HK-2 (cell line): ENCODE data around the gene ZNF407.

Source experiments
- DNase-seq: peaks from one replicate; pipeline ENCODE4 v3.0.0-alpha.2; 2018; ENCODE audit not compliant: unreplicated experiment

The ZNF407 gene

DNA sequence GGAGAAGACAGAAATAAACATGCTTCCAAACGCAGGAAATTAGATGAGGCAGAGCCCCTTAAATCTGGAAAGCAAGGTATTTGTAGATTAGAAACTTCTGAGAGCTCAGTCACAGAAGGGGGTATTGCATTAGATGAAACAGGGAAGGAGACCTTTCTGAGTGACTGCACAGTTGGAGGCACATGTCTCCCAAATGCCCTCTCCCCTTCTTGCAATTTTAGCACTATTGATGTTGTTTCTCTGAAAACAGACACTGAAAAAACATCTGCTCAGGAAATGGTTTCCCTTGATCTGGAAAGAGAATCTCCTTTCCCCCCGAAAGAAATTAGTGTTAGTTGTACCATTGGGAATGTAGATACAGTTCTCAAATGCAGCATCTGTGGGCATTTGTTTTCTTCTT, 33.5 kb downstream of the ZNF407 start:
- no peak for DNase-seq

DNA sequence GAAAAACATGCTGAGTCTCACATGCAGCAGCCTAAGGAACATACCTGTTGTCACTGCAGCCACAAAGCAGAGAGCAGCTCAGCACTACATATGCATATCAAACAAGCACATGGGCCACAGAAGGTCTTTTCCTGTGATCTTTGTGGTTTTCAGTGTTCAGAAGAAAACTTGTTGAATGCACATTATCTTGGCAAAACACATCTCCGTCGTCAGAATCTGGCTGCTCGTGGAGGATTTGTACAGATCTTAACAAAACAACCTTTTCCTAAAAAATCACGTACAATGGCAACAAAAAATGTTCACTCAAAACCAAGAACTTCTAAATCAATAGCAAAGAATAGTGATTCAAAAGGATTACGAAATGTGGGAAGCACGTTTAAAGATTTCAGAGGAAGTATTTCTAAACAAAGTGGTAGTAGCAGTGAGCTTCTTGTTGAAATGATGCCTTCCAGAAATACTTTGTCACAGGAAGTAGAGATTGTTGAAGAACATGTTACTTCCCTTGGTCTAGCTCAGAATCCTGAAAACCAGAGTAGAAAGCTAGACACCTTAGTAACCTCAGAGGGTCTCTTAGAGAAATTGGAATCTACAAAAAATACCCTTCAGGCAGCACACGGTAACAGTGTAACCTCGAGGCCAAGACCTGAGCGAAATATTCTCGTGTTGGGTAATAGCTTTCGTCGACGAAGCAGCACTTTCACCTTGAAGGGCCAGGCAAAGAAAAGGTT, 34.1 kb downstream of the ZNF407 start:
- no peak for DNase-seq

GRCh38 chr18:74632351-74632679, 34.6 kb downstream of the ZNF407 start:
- DNase-seq, result no peak

DNA sequence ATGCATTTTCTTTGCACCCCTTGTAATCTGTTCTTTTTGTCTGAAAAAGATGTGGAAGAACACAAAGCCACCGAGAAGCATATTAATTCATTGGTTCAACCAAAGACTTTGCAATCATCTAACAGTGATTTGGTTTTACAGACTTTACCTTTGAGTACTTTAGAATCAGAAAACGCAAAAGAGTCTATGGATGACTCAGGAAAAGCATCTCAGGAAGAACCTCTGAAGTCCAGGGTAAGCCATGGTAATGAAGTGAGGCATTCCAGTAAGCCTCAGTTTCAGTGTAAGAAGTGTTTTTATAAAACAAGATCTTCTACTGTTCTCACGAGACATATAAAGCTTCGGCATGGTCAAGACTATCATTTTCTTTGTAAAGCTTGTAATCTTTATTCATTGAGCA, 35.2 kb downstream of the ZNF407 start:
- no peak for DNase-seq

- no peak for DNase-seq
Observed at GRCh38 chr18:74633652-74634352, 36.1 kb downstream of the ZNF407 start.

- no peak for DNase-seq
Observed at GRCh38 chr18:74635224-74635975, 37.7 kb downstream of the ZNF407 start.

GRCh38 chr18:74637070-74637469, 39.4 kb downstream of the ZNF407 start:
- no peak for DNase-seq

- no peak for DNase-seq
Observed at GRCh38 chr18:74638210-74638609, 40.5 kb downstream of the ZNF407 start.

GRCh38 chr18:74644713-74645112, 47.0 kb downstream of the ZNF407 start:
- no peak for DNase-seq

GRCh38 chr18:74645679-74646078, 48.0 kb downstream of the ZNF407 start:
- DNase-seq, result no peak

DNA sequence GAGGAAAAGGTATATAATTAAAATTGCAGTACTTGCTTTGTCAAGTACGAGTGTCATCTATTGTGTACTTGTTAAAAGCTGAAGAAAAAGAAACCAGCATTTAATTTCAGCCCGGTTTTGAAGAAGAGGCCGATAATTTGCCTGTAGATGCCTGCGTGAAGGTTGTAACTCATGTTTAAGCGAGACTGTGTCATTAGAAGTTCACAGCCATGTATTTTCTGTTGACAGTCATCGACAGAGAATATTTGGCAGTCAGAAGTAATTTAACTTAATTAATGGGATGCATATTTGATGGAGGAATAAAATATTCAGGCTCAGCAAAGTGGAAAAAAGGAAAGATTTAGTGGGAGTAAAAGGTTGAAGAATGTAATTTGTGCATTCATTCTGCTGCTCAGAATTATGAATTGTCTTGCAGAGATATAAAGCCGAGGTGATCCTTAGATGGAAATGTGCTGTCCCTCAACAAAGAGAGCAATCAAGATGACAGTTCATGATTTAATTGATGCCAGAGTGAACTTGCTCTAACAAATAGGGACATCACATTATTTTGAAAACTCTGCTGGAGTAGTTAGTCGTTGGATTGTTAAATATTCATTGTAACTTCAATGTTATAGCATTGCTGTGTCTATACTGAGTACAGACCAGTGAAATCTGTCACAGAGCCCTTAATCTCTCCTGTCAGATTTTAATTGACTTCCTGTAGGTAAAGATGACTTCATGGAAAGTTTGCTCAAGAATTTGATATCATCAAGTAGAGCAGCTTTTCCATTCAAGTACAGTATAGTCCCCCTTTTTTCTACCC, 53.9 kb downstream of the ZNF407 start:
- no peak for DNase-seq

DNA sequence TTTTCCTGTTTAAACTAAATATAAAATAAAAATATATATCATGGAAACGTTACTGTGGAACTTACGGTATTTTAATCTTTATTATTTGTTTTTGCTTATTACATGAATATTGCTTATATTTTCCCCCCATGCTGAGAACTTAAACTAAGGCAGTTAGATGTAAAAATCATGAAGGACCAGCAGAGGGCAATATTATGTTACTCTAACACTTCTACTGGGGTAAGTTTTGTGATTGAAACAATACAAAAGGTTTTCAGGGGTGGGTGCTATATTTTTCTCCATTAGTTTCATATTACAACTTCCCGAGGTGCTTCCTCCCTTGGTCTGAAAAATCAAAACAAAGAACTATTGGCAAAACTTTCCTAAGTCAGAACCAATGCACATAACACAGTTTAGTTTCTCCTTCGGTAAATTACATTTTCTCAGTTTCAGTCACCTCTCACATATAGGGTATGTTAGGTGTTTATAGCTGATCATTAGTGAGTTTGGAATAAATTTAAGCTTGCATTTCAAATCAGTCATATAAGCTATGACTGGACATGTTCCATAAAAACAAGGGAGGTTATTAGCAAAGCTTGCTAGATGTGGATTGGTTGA, 54.8 kb downstream of the ZNF407 start:
- DNase-seq, result no peak

DNA sequence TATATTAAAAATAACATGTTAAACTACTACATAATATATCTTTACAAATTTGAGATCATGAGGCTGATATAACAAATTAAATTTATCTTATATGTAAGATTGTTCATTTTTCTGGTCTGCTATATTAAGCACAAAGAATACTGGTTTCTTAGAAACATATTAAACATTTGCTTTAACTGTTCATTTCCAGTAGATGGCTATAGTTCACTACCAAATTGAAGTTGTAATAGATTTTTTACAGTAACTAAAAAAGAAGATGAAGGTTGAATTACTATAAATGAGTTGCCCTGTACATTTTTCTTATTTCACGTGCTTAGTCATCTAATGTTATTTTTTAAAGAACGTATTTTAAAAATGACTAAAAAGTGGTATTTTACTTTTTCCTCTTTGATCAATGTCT, 57.0 kb downstream of the ZNF407 start:
- no peak for DNase-seq

GRCh38 chr18:74661008-74661407, 63.3 kb downstream of the ZNF407 start:
- DNase-seq, result no peak

DNA sequence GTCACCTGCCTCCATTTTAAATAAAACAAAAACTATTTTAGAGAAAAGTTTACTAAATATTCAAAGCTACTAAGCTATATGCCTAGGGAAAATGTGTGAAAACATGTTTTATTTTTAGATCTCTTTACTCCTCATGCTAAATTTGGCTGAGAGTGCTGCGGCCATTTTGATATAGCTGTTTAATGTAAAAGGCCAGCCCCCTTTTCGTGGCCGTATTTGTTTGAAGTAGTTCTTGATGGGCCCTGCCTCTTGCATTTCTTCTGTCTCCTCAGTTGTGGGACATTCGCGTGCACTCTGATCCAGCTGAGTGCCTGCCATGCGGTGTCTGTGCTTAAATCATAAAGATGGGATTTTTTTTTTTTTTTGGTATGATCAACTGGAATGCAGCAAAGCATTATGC, 64.0 kb downstream of the ZNF407 start:
- no peak for DNase-seq

DNA sequence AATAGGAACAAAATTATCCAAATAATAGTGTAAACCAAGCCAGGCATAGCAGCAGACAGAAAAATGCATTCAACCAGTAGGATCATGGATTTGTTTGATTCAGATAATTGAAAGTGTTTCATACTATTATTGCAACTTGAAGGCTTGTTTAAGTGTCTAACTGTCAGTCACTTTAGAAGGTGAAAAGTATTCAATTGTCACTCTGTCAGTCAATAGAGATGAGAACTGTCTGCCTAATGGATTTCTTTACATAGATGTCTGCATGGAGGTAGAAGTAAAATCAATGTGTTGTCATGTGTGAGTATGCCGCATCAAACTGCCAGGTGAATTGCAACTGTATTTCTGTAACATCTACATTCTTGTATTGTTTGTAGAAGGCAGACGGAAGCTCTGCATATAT, 65.0 kb downstream of the ZNF407 start:
- no peak for DNase-seq

- no peak for DNase-seq
Observed at GRCh38 chr18:74665346-74665745, 67.7 kb downstream of the ZNF407 start.

DNA sequence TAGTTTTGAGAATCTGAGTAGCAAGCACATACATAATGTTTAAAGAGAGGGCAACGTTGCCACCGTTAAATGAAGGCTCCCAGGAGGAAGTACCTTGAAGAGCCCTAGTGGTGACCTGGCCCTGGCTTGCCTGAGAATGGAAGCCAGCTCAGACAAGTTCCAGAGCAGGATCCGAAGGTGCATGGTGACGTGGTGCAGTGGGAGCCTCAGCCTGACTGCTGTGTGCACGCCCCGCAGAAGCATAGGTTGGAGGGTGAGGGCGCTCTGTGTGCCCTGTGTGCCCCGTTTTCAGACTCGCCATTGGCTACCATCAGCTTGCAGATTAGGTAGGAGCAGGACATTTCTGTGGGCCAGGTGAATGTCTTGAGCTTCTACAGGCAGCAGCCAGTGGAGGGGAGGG, 68.2 kb downstream of the ZNF407 start:
- DNase-seq, result no peak

GRCh38 chr18:74669136-74669798, 71.6 kb downstream of the ZNF407 start:
- no peak for DNase-seq

DNA sequence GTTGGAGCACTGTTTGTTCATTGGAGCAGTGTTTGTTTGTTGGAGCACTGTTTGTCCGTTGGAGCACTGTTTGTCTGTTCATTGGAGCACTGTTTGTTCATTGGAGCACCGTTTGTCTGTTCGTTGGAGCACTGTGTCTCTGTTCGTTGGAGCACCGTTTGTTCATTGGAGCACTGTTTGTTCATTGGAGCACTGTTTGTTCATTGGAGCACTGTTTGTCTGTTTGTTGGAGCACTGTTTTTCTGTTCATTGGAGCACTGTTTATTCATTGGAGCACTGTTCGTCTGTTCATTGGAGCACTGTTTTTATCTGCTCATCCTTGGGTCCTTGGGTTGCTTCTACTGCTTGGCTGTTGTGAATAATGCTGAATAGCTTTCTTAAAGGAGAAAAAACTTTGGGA, 74.7 kb downstream of the ZNF407 start:
- no peak for DNase-seq

GRCh38 chr18:74674487-74674886, 76.8 kb downstream of the ZNF407 start:
- no peak for DNase-seq
